Measurements from ENCODE around the gene IFNA4. TPM values are rescaled to one million over a fixed set of nuclear protein-coding genes. Genes with fewer than 3 reads are reported as not detected.
"Not testable (repeated sequence)": the region's sequence is repeated elsewhere in the genome, so short reads cannot be mapped to it uniquely, and the experiment has no call there.

Gene IFNA4
- total RNA-seq, 2 donors from 2014 or later, result not detected

DNA sequence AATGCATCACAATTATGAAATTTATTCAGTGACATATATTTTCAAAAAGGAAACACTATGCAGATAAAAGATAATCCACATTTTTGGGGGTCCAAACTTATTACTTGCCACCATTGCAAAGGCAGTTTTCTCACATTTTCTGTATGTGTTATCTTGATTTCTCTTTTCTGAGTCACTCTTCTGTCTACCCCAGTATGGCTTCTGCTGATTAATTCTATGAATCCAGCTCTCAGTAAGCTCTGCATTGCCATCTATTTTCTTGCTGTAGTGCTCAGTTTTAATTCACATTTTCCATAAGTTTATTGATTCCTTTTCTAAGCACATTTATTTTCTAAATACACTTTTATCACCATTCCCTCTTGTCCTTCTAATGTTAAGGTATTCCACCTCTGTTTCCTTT, 17.8 kb upstream of the IFNA4 start:
- ATAC-seq (no peak), DNase-seq (no peak)
- no peak overlapping the region for H3K27ac ChIP-seq
- intact Hi-C loops (cut with DNase I), result no loop called here
- TF ChIP-seq POLR2A (IDR thresholded peaks at IDR 0.05), result no peak
- TF ChIP-seq, protein P1, sequence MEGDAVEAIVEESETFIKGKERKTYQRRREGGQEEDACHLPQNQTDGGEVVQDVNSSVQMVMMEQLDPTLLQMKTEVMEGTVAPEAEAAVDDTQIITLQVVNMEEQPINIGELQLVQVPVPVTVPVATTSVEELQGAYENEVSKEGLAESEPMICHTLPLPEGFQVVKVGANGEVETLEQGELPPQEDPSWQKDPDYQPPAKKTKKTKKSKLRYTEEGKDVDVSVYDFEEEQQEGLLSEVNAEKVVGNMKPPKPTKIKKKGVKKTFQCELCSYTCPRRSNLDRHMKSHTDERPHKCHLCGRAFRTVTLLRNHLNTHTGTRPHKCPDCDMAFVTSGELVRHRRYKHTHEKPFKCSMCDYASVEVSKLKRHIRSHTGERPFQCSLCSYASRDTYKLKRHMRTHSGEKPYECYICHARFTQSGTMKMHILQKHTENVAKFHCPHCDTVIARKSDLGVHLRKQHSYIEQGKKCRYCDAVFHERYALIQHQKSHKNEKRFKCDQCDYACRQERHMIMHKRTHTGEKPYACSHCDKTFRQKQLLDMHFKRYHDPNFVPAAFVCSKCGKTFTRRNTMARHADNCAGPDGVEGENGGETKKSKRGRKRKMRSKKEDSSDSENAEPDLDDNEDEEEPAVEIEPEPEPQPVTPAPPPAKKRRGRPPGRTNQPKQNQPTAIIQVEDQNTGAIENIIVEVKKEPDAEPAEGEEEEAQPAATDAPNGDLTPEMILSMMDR (IDR thresholded peaks at IDR 0.05), result no peak
- H3K4me3 ChIP-seq, result no peak overlapping the region
- H3K36me3 ChIP-seq (replicated peaks in 1 of 2; ENCODE audit: insufficient read depth in 1 of 2, low read depth in 2 of 2), result no peaks in the 10 kb centered on the region
- no peaks in the 10 kb centered on the region for H3K4me1 ChIP-seq
- no peaks in the 10 kb centered on the region for H3K9me3 ChIP-seq
- no peaks in the 10 kb centered on the region for H3K27me3 ChIP-seq

DNA sequence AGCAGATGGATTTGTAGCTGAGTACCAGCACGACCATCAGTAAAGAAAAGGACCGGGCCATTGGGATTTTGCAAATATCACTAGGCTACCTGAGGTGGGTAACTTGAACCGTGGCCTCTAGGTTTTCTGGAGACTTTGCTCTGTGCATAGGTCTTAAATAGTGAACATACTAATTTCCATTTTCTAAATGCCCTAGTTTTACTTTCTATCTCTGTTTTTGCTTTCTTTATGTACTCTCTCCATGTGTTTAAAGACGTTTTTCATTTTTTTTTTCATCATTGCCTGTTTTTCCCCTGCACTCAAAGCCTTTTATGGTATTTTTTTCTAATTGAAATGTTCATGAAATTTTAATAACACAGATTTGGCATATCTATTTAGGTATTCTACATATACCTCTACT, 14.7 kb upstream of the IFNA4 start, which contains the start of gene IFNA7:
Gene IFNA7 (minus strand): TSS at position 101 of the 400 bp plus-strand sequence. CDS start 40 bp downstream, at position 61.
- DNase-seq; intact Hi-C loops (cut with DNase I); H3K27ac ChIP-seq; H3K27me3 ChIP-seq; H3K9me3 ChIP-seq; ATAC-seq; H3K4me3 ChIP-seq; H3K4me1 ChIP-seq; H3K36me3 ChIP-seq (replicated peaks in 1 of 2; ENCODE audit: insufficient read depth in 1 of 2, low read depth in 2 of 2): not testable (repeated sequence)
- WGBS, 2 donors, result 47 to 66% methylated on average over 4 of the region's 4 CpGs

DNA sequence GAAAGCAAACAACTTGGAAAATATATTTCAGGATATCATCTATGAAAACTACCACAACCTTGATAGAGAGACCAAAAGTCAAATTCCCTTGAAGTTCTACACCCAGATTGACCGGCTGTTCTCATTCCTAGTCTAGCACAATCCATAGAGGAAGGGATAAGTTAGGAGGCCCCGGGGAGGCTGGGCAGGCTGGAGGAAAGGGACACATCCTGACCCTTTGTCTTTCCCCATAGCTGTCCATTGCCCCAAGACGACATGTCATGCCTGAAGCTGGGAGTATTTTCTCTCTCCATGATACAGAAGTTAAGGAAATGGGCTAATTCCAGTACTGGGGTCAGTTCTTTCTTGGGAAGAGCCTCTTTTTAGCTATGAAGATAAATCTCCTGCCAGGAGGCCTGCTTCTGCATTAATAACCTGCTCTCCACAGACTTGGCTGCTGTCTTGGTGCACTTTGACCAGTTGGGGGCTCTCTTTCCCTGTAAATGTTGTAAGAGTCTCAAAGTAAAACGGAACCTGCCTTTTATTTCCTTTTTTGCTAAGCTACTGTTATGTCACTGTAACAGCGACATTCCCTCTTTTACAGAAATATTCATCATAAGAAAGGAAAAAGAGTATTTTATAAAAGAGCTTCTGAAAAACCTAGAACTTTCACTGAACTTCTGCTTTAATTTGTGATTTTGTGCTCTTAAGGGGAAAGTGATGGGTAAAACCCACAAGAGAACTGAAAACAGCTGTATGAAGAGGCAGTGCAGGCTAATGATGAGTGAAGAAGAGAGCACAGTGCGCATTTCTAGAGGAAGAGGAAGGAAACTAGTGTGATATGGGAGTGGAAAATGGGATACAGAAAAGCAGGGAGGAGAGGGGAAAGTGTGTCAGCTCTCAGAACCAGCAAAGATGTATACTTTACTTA, 7.7 kb upstream of the IFNA4 start:
- intact Hi-C loops (cut with DNase I); H3K4me3 ChIP-seq; H3K36me3 ChIP-seq (replicated peaks in 1 of 2; ENCODE audit: insufficient read depth in 1 of 2, low read depth in 2 of 2); H3K27me3 ChIP-seq; H3K27ac ChIP-seq; H3K4me1 ChIP-seq; H3K9me3 ChIP-seq: not testable (repeated sequence)
- ATAC-seq (peak; percentile 62), DNase-seq (peak in 2 of 4 donors; percentile 17 to 33)
- 34 to 35% methylated on average over 6 of the region's 6 CpGs for WGBS, 2 donors
- TF ChIP-seq, protein P1 (IDR thresholded peaks at IDR 0.05), result peak; percentile 8 to 45 (median 37)

DNA sequence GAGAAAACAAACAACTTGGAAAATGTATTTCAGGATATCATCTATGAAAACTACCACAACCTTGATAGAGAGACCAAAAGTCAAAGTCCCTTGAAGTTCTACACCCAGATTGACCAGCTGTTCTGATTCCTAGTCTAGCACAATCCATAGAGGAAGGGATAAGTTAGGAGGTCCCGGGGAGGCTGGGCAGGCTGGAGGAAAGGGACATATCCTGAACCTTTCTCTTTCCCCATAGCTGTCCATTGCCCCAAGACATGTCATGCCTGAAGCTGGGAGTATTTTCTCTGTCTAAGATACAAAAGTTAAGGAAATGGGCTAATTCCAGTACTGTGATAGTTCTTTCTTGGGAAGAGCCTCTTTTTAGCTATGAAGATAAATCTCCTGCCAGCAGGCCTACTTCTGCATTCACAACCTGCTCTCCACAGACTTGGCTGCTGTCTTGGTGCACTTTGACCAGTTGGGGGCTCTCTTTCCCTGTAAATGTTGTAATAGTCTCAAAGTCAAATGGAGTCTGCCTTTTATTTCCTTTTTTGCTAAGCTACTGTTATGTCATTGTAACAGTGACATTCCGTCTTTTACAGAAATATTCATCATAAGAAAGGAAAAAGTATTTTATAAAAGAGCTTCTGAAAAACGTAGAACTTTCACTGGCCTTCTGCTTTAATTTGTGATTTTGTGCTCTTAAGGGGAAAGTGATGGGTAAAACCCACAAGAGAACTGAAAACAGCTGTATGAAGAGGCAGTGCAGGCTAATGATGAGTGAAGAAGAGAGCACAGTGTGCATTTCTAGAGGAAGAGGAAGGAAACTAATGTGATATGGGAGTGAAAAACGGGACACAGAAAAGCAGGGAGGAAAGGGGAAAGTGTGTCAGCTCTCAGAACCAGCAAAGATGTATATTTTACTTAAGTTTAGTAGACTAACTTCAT, 4.3 kb downstream of the IFNA4 start:
- H3K27me3 ChIP-seq; H3K4me3 ChIP-seq; H3K36me3 ChIP-seq (replicated peaks in 1 of 2; ENCODE audit: insufficient read depth in 1 of 2, low read depth in 2 of 2); H3K9me3 ChIP-seq; H3K4me1 ChIP-seq; intact Hi-C loops (cut with DNase I); ATAC-seq; H3K27ac ChIP-seq: not testable (repeated sequence)
- TF ChIP-seq, protein P1 (IDR thresholded peaks at IDR 0.05), result peak in 4 of 7 experiments; percentile 10 to 30 (median 12)
- 30 to 40% methylated on average over 4 of the region's 4 CpGs for WGBS, 2 donors
- DNase-seq, result peak in 2 of 4 donors; percentile 9 to 21

DNA sequence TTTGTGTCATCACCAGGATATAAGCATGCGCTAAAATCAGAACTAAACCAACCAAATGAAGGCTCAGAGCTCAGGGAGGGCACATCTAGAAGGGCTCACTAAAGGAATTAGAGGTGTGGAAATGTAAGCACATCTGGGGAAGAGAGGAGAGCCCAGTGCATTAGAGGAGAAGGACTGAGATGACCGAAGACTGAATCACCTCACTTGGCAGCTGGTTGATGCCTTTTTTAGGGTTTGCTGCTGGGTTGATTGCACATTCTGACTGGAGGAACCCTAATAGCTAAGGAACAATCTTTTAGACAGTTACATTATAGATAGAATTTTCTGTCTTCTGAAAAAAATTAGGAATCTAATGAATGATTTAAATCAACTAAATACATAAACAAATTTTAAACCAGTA, 12.7 kb downstream of the IFNA4 start:
- TF ChIP-seq, protein P1 (IDR thresholded peaks at IDR 0.05), result no peak
- no peak for TF ChIP-seq POLR2A (IDR thresholded peaks at IDR 0.05)
- intact Hi-C loops (cut with DNase I), result no loop called here
- no peaks in the 10 kb centered on the region for H3K27me3 ChIP-seq
- no peaks in the 10 kb centered on the region for H3K4me1 ChIP-seq
- no peaks in the 10 kb centered on the region for H3K9me3 ChIP-seq
- WGBS, 2 donors, result 80 to 81% methylated on average over 2 of the region's 2 CpGs
- H3K36me3 ChIP-seq (replicated peaks in 1 of 2; ENCODE audit: insufficient read depth in 1 of 2, low read depth in 2 of 2), result no peaks in the 10 kb centered on the region
- DNase-seq, result no peak
- H3K4me3 ChIP-seq, result no peak overlapping the region
- no peak overlapping the region for H3K27ac ChIP-seq
- ATAC-seq, result no peak

All from body of pancreas (tissue), 4 donors.